H9 (cell line): Measurements from ENCODE around the gene IFT122. TPM values are rescaled to one million over a fixed set of nuclear protein-coding genes. Genes with fewer than 3 reads are reported as not detected.
"Not testable (repeated sequence)": the region's sequence is repeated elsewhere in the genome, so short reads cannot be mapped to it uniquely, and the experiment has no call there.

Experiments
- DNase-seq: peaks from one replicate; pipeline ENCODE4 v3.0.0-alpha.2; 2017
- H2AFZ ChIP-seq: one replicate; pipeline ENCODE4 v1.6.1; 2013; ENCODE audit warnings: mild to moderate bottlenecking, low read length, control low read depth, moderate library complexity
- H2AK5ac ChIP-seq: 2 replicates; pipeline ENCODE4 v1.6.1; 2013; ENCODE audit warnings: low read length, control low read depth, mixed read lengths; ENCODE audit not compliant: insufficient read length
- H2BK120ac ChIP-seq: one replicate; pipeline ENCODE4 v1.6.1; 2013; ENCODE audit warnings: low read depth, mild to moderate bottlenecking, low read length, control low read depth, inconsistent platforms; ENCODE audit not compliant: poor library complexity, severe bottlenecking
- H2BK12ac ChIP-seq: 2 replicates; pipeline ENCODE4 v1.6.1; 2013; ENCODE audit warnings: low read length, control low read depth, mixed read lengths, low read depth; ENCODE audit not compliant: insufficient read length
- H2BK15ac ChIP-seq: 2 replicates; pipeline ENCODE4 v1.6.1; 2013; ENCODE audit warnings: low read depth, low read length, control low read depth
- H2BK20ac ChIP-seq: one replicate; pipeline ENCODE4 v1.6.1; 2013; ENCODE audit warnings: low read depth, mild to moderate bottlenecking, low read length, control low read depth, inconsistent platforms; ENCODE audit not compliant: poor library complexity, severe bottlenecking
- H2BK5ac ChIP-seq: 2 replicates; pipeline ENCODE4 v1.6.1; 2013; ENCODE audit warnings: low read length, control low read depth, mixed read lengths; ENCODE audit not compliant: insufficient read length
- H3K14ac ChIP-seq: 2 replicates; pipeline ENCODE4 v1.6.1; 2013; ENCODE audit warnings: low read length, control low read depth; ENCODE audit not compliant: insufficient read depth
- H3K18ac ChIP-seq: 2 replicates; pipeline ENCODE4 v1.6.1; 2013; ENCODE audit warnings: low read depth, mild to moderate bottlenecking, mixed read lengths, low read length, control low read depth; ENCODE audit not compliant: insufficient read length
- H3K23ac ChIP-seq: 2 replicates; pipeline ENCODE4 v1.6.1; 2013; ENCODE audit warnings: low read length, control low read depth, mixed read lengths, low read depth; ENCODE audit not compliant: insufficient read length
- H3K23me2 ChIP-seq: 2 replicates; pipeline ENCODE4 v1.6.1; 2013; ENCODE audit warnings: low read depth, mild to moderate bottlenecking, mixed read lengths, low read length, control low read depth; ENCODE audit not compliant: insufficient read length, poor library complexity, severe bottlenecking
- H3K27ac ChIP-seq: 2 replicates; pipeline ENCODE4 v1.5.1; 2013; ENCODE audit warnings: low read length, control low read depth, mixed read lengths, low read depth; ENCODE audit not compliant: insufficient read length
- H3K27me3 ChIP-seq: 2 replicates; pipeline ENCODE4 v1.6.1; 2013; ENCODE audit warnings: low read length, control low read depth, inconsistent platforms; ENCODE audit not compliant: insufficient read depth
- H3K4ac ChIP-seq: 2 replicates; pipeline ENCODE4 v1.6.1; 2013; ENCODE audit warnings: low read depth, mild to moderate bottlenecking, control low read depth, inconsistent platforms, low read length, moderate library complexity
- H3K4me1 ChIP-seq: 2 replicates; pipeline ENCODE4 v1.6.1; 2013; ENCODE audit warnings: low read length, control low read depth, inconsistent platforms; ENCODE audit not compliant: insufficient read depth
- H3K4me2 ChIP-seq: 2 replicates; pipeline ENCODE4 v1.6.1; 2013; ENCODE audit warnings: low read length, control low read depth, mixed read lengths; ENCODE audit not compliant: insufficient read length, insufficient read depth
- H3K56ac ChIP-seq: 2 replicates; pipeline ENCODE4 v1.6.1; 2013; ENCODE audit warnings: low read depth, mild to moderate bottlenecking, mixed read lengths, low read length, control low read depth; ENCODE audit not compliant: insufficient read length
- H3K79me1 ChIP-seq: 2 replicates; pipeline ENCODE4 v1.6.1; 2013; ENCODE audit warnings: low read depth, mild to moderate bottlenecking, moderate library complexity, low read length, control low read depth, inconsistent platforms; ENCODE audit not compliant: insufficient read depth, poor library complexity, severe bottlenecking
- H3K79me2 ChIP-seq: 2 replicates; pipeline ENCODE4 v1.6.1; 2013; ENCODE audit warnings: low read length, control low read depth, inconsistent platforms; ENCODE audit not compliant: insufficient read depth
- H3K9ac ChIP-seq: 2 replicates; pipeline ENCODE4 v1.6.1; 2013; ENCODE audit warnings: low read length, control low read depth, mixed read lengths; ENCODE audit not compliant: insufficient read length; ENCODE audit errors: extremely low read depth
- H3K9me3 ChIP-seq: one replicate; pipeline ENCODE4 v1.6.1; 2013; ENCODE audit warnings: low read depth, low read length, inconsistent platforms; ENCODE audit not compliant: control insufficient read depth
- H3T11ph ChIP-seq: one replicate; pipeline ENCODE4 v1.6.1; 2013; ENCODE audit warnings: mild to moderate bottlenecking, low read length, control low read depth, inconsistent platforms
- H4K20me1 ChIP-seq: one replicate; pipeline ENCODE4 v1.6.1; 2013; ENCODE audit not compliant: control insufficient read depth, insufficient read length, insufficient read depth
- H4K5ac ChIP-seq: 2 replicates; pipeline ENCODE4 v1.6.1; 2013; ENCODE audit warnings: low read depth, mild to moderate bottlenecking, mixed read lengths, low read length, control low read depth; ENCODE audit not compliant: insufficient read length
- H4K8ac ChIP-seq: replicated peaks from 2 replicates; pipeline ENCODE4 v1.6.1; 2013; ENCODE audit warnings: low read length, control low read depth, mixed read lengths, low read depth; ENCODE audit not compliant: insufficient read length
- H4K91ac ChIP-seq: 2 replicates; pipeline ENCODE4 v1.6.1; 2013; ENCODE audit warnings: low read depth, mild to moderate bottlenecking, moderate library complexity, mixed read lengths, low read length, control low read depth; ENCODE audit not compliant: insufficient read length
- H3K27ac Mint-ChIP-seq, 3 experiments: 2 replicates in 2 of 3; 3 replicates in 1 of 3; pipeline ENCODE4 v1.8.0; 2020 to 2021; ENCODE audit warnings: mixed read lengths in 3 of 3, mild to moderate bottlenecking in 1 of 3, moderate library complexity in 1 of 3
- H3K27me3 Mint-ChIP-seq: 2 replicates; pipeline ENCODE4 v1.8.0; 2021; ENCODE audit warnings: low read depth, mild to moderate bottlenecking, moderate library complexity, mixed read lengths
- H3K36me3 Mint-ChIP-seq, 3 experiments: 2 replicates in 2 of 3; 3 replicates in 1 of 3; pipeline ENCODE4 v1.8.0; 2020 to 2021; ENCODE audit warnings: low read depth in 3 of 3, mixed read lengths in 3 of 3; ENCODE audit not compliant: insufficient read depth in 1 of 3
- H3K4me1 Mint-ChIP-seq, 2 experiments: 2 replicates each; pipeline ENCODE4 v1.8.0; 2020; ENCODE audit warnings: mixed read lengths in 2 of 2
- H3K4me3 Mint-ChIP-seq, 2 experiments: 2 replicates in 1 of 2; 3 replicates in 1 of 2; pipeline ENCODE4 v1.8.0; 2020 to 2021; ENCODE audit warnings: mild to moderate bottlenecking in 2 of 2, mixed read lengths in 2 of 2, moderate library complexity in 1 of 2
- H3K9me3 Mint-ChIP-seq, 2 experiments: 2 replicates in 1 of 2; 3 replicates in 1 of 2; pipeline ENCODE4 v1.8.0; 2020; ENCODE audit warnings: mild to moderate bottlenecking in 2 of 2, mixed read lengths in 2 of 2, moderate library complexity in 1 of 2
- WGBS: extraction: QIAGEN DNeasy Blood & Tissue Kit; methylation state at CpG from one replicate; pipeline ENCODE4 v1.1.7; 2013; ENCODE audit warnings: missing lambda C conversion rate, low lambda C conversion rate, mixed read lengths; ENCODE audit not compliant: insufficient read length; ENCODE audit errors: extremely low coverage; 5-methylcytosine and 5-hydroxymethylcytosine counted together
- total RNA-seq: library from RNA; stranded (reverse); gene quantifications from 2 replicates; pipeline ENCODE4 v1.2.1, GENCODE V29; 2021

IFT122 gene
- total RNA-seq, 1 experiment from 2014 or later = 19.3 TPM

DNA sequence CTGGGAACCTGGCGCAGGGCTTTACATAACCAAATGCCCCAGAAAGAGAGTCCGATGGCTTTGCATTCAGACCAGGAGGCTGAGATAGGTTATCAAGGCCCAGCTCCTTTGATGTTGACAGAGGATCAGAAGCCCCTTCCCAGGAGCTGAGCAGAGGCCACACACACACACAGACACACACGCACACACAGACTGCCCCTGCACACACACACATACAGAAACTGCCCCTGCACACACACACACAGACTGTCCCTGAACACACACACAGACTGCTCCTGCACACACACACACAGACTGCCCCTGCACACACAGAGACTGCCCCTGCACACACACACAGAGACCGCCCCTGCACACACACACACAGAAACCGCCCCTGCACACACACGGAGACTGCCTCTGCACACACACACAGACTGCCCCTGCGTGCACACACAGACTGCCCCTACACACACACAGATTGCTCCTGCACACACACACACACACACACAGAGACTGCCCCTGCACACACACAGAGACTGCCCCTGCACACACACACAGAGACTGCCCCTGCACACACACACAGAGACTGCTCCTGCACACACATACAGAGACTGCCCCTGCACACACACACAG, 75.9 kb downstream of the IFT122 start:
- not testable (repeated sequence) for H3K9me3 Mint-ChIP-seq, H3K23me2 ChIP-seq, H3K27me3 Mint-ChIP-seq, H3K18ac ChIP-seq, H3K4me1 Mint-ChIP-seq, H3K14ac ChIP-seq, H2AK5ac ChIP-seq, H2BK20ac ChIP-seq, H3K79me2 ChIP-seq, H3K23ac ChIP-seq, H3K27ac ChIP-seq, H3K79me1 ChIP-seq, H3K4me1 ChIP-seq, H2BK12ac ChIP-seq, H3T11ph ChIP-seq, H3K9ac ChIP-seq, H3K56ac ChIP-seq, H3K4me2 ChIP-seq, H4K8ac ChIP-seq, H3K4me3 Mint-ChIP-seq, H2AFZ ChIP-seq, H2BK120ac ChIP-seq, H3K4ac ChIP-seq, H4K91ac ChIP-seq, DNase-seq, H3K27me3 ChIP-seq, H2BK15ac ChIP-seq, H3K9me3 ChIP-seq, H4K20me1 ChIP-seq, H2BK5ac ChIP-seq, H4K5ac ChIP-seq
- WGBS = no CpG with 5 or more reads among the region's 7 CpGs
- H3K27ac Mint-ChIP-seq = peak overlapping the region in 2 of 3 experiments; percentile 1 to 36; a peak in 2 of 7 replicates
- H3K36me3 Mint-ChIP-seq = peaks cover 10 to 25% (median 17%) of the 10 kb centered on the region in 3 experiments
